CD4-positive, alpha-beta T cell (primary cell): ENCODE results near the gene SPATA24. TPM values are rescaled to one million over a fixed set of nuclear protein-coding genes. Genes with fewer than 3 reads are reported as not detected.

ENCODE experiments used
- ATAC-seq: fragments of 200-7000 bp; cut with Tn5 transposase; one replicate; pipeline ENCODE4 v1.10.0; 2022; ENCODE audit warnings: mild to moderate bottlenecking; ENCODE audit not compliant: poor library complexity
- CTCF ChIA-PET: fragments of 350-600 bp; sonication (Branson Sonifier 250); formaldehyde crosslinking; loops from one replicate; lab custom pipeline; 2021; ENCODE audit warnings: antibody characterized with exemption, inconsistent platforms; lab: Charles Lee
- POLR2A ChIA-PET: fragments of 350-600 bp; sonication (Branson Sonifier 250); formaldehyde crosslinking; loops from one replicate; lab custom pipeline; 2021; ENCODE audit warnings: antibody characterized with exemption, inconsistent platforms; lab: Charles Lee
- DNase-seq, 14 experiments: peaks; one replicate each; pipeline ENCODE4 v3.0.0-alpha.2; 2013 to 2020; ENCODE audit warnings: mixed read lengths in 2 of 14
- H3K27ac ChIP-seq, 2 donors: one replicate each; pipeline versions ENCODE4 v1.5.1 to v1.7.0; 2013; ENCODE audit warnings: low read length in 2 of 2, low read depth in 1 of 2, mild to moderate bottlenecking in 1 of 2
- H3K27me3 ChIP-seq, 2 experiments: 1 replicate in 1 of 2; 2 replicates in 1 of 2; pipeline versions ENCODE4 v1.6.1 to v1.7.0; 2013; ENCODE audit warnings: low read length in 2 of 2, control low read depth in 1 of 2, mild to moderate bottlenecking in 1 of 2, moderate library complexity in 1 of 2; ENCODE audit not compliant: insufficient read depth in 2 of 2, control insufficient read depth in 1 of 2
- H3K36me3 ChIP-seq: one replicate; pipeline ENCODE4 v1.6.1; 2013; ENCODE audit warnings: low read length, control low read depth; ENCODE audit not compliant: insufficient read depth
- H3K4me1 ChIP-seq: one replicate; pipeline ENCODE4 v1.6.1; 2013; ENCODE audit warnings: low read length, control low read depth; ENCODE audit not compliant: insufficient read depth
- H3K4me3 ChIP-seq: one replicate; pipeline ENCODE4 v1.5.1; 2013; ENCODE audit warnings: mild to moderate bottlenecking, low read length, moderate library complexity
- H3K9me3 ChIP-seq, 2 experiments: 1 replicate in 1 of 2; 2 replicates in 1 of 2; pipeline versions ENCODE4 v1.6.1 to v1.7.0; 2013; ENCODE audit warnings: low read length in 2 of 2, mild to moderate bottlenecking in 2 of 2, control low read depth in 1 of 2, moderate library complexity in 1 of 2; ENCODE audit not compliant: control insufficient read depth in 1 of 2, insufficient read depth in 1 of 2
- H3K27ac Mint-ChIP-seq: one replicate; pipeline ENCODE4 v1.8.0; 2020; ENCODE audit warnings: mixed read lengths
- H3K27me3 Mint-ChIP-seq: one replicate; pipeline ENCODE4 v1.8.0; 2021; ENCODE audit warnings: mixed read lengths
- H3K36me3 Mint-ChIP-seq: one replicate; pipeline ENCODE4 v1.8.0; 2021; ENCODE audit warnings: low read depth, mixed read lengths
- H3K4me1 Mint-ChIP-seq: one replicate; pipeline ENCODE4 v1.8.0; 2021; ENCODE audit warnings: low read depth, mixed read lengths
- H3K4me3 Mint-ChIP-seq: one replicate; pipeline ENCODE4 v1.8.0; 2020; ENCODE audit warnings: mild to moderate bottlenecking, mixed read lengths
- H3K9me3 Mint-ChIP-seq: one replicate; pipeline ENCODE4 v1.8.0; 2020; ENCODE audit warnings: mixed read lengths
- intact Hi-C, 2 experiments: fragments of 100-400 bp; cut with DNase I in 1 of 2; cut with micrococcal nuclease in 1 of 2; formaldehyde crosslinking; loops; one replicate each; pipeline versions ENCODE4 v1.15.1 to v1.9.0; 2023 to 2025; cut with DNase I, micrococcal nuclease
- total RNA-seq, 174 experiments: library from RNA in 2 of 174; stranded (reverse) in 2 of 174; gene quantifications; one replicate each; pipeline ENCODE4 v1.2.3 and lab custom pipeline; 2021 to 2026
- TF ChIP-seq, protein P1 (sequence below): fragments of 200-600 bp; IDR thresholded peaks from one replicate; pipeline ENCODE4 v1.8.0; 2022; ENCODE audit warnings: antibody characterized with exemption, mild to moderate bottlenecking

Gene SPATA24
- total RNA-seq, 2 experiments from 2014 or later, result 3.0 to 3.9 TPM

GRCh38 chr5:139386050-139386438 is 17.8 kb downstream of the SPATA24 start:
- Histone ChIP-seq H3K27ac (no peak overlapping the region), H3K9me3 (no peaks in the 10 kb centered on the region), H3K4me1 (peaks cover 51% of the 10 kb centered on the region), H3K27me3 (no peaks in the 10 kb centered on the region), H3K4me3 (no peak overlapping the region), H3K36me3 (no peaks in the 10 kb centered on the region)
- DNase-seq, result no peak
- CTCF ChIA-PET, result interaction anchor here (1.0 kb wide), 1 partner anchor 18 kb away, joined by 3 read pairs; the partner anchor contains the start of gene SPATA24
- no peak for ATAC-seq
- TF ChIP-seq, protein P1, sequence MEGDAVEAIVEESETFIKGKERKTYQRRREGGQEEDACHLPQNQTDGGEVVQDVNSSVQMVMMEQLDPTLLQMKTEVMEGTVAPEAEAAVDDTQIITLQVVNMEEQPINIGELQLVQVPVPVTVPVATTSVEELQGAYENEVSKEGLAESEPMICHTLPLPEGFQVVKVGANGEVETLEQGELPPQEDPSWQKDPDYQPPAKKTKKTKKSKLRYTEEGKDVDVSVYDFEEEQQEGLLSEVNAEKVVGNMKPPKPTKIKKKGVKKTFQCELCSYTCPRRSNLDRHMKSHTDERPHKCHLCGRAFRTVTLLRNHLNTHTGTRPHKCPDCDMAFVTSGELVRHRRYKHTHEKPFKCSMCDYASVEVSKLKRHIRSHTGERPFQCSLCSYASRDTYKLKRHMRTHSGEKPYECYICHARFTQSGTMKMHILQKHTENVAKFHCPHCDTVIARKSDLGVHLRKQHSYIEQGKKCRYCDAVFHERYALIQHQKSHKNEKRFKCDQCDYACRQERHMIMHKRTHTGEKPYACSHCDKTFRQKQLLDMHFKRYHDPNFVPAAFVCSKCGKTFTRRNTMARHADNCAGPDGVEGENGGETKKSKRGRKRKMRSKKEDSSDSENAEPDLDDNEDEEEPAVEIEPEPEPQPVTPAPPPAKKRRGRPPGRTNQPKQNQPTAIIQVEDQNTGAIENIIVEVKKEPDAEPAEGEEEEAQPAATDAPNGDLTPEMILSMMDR, result no peak
- H3K4me3 Mint-ChIP-seq, result peak overlapping the region; percentile 87
- no peaks in the 10 kb centered on the region for H3K36me3 Mint-ChIP-seq
- POLR2A ChIA-PET, result interaction anchor here (1.2 to 1.5 kb wide), 3 partner anchors 16 to 97 kb away, joined by 3 to 5 read pairs (median 4); partner anchors contain the start of genes PAIP2 and STING1
- H3K9me3 Mint-ChIP-seq, result no peaks in the 10 kb centered on the region
- peaks cover 48% of the 10 kb centered on the region for H3K4me1 Mint-ChIP-seq
- intact Hi-C loops, result loop anchor here in 1 of 2 experiments (5.0 kb wide), 1 partner anchor 44 kb away; the partner anchor contains the start of gene PAIP2
- peak overlapping the region; percentile 85 for H3K27ac Mint-ChIP-seq
- no peaks in the 10 kb centered on the region for H3K27me3 Mint-ChIP-seq

DNA sequence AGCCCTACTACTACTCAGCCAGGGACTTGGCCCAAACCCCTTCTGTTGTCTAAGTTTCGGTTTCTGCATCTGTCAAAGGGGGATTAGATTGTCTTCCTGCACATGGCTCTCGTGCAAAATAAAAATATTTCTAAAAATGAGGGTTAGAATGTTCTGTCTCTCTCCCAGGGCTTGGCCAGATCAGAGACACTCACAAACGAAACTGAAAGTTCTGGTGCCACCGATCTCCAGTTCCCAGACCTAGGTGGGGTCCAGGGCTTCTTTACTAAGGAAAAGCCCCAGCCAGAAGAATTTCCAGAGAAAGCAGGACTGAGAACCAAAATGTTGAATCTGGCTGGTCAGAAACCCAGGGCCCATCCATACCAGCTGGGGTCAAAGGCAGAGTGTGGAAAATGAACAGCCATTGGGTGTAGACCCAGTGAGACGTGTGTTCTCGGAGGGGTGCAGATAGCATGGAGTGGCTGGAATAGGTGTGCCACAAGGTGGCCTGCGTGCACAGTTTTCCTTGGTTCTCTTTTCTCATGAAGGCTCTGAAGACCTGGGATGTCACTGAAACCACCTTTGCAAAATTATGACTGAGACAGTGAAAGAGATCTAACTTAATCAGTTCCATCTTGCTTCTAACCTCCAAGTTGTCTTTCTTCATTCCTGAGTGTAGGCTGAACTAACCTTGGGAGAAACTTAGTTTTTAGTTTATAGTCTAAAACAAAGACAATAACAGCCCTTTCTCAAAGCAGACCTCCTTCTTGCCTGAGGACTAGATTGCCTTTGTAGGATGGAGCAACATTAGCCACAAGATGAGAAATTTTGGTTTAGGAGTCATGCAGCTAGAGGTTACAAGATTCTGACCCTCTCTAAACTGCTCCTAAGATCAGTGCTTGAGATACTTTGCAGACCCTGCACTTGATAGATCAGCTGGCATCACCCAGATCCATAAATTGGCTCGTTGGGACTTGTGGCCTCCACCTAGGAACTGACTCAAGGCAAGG is 18.5 kb downstream of the SPATA24 start:
- CTCF ChIA-PET, result interaction anchor here (1.0 kb wide), 1 partner anchor 19 kb away, joined by 3 read pairs; the partner anchor contains the start of gene SPATA24
- POLR2A ChIA-PET, result interaction anchor here (0.7 to 1.6 kb wide), 4 partner anchors 10 to 97 kb away, joined by 3 to 6 read pairs (median 4); partner anchors contain the start of gene STING1
- DNase-seq (peak in 4 of 14 experiments; percentile 43 to 59 (median 54)), ATAC-seq (peak; percentile 65)
- peaks cover 44% of the 10 kb centered on the region for H3K4me1 ChIP-seq
- Mint-ChIP-seq H3K27me3 (no peaks in the 10 kb centered on the region), H3K27ac (peak overlapping the region; percentile 85), H3K9me3 (no peaks in the 10 kb centered on the region), H3K4me1 (peaks cover 41% of the 10 kb centered on the region), H3K4me3 (peak overlapping the region; percentile 87), H3K36me3 (no peaks in the 10 kb centered on the region)
- peak overlapping the region; percentile 29 to 71 for H3K27ac ChIP-seq
- no peaks in the 10 kb centered on the region for H3K9me3 ChIP-seq
- TF ChIP-seq, protein P1, result no peak
- intact Hi-C loops, result loop anchor here in 1 of 2 experiments (5.0 kb wide), 1 partner anchor 43 kb away; the partner anchor contains the start of gene PAIP2
- peak overlapping the region; percentile 52 for H3K4me3 ChIP-seq
- H3K27me3 ChIP-seq, result no peaks in the 10 kb centered on the region
- no peaks in the 10 kb centered on the region for H3K36me3 ChIP-seq

DNA sequence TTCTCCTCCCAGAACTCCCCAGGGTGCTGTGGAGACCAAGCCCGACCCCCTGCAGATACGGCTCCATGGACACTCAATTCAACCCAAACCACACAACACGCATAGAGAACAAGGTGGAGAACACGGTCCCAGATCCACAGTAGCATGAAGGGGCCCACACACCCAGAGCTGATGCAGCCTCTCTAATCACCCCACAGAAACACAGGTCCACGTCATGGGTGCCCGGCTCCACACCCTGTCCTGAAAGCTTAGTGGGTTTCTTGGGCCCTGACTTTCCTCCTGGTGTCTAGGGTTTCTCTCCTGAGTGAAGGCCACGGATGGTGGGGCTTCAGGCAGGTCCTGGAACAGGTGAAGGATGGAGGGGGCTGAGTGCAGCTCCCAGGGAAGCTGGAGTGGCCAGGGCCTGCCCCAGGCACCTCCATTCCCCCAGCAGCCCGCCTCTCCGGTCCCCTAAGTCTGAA is 19.3 kb downstream of the SPATA24 start:
- peaks cover 33% of the 10 kb centered on the region for H3K4me1 Mint-ChIP-seq
- DNase-seq, result no peak
- CTCF ChIA-PET, result no interaction called here

More for the DNA sequence above, 19.3 kb downstream of the SPATA24 start:
- Histone ChIP-seq H3K27me3 (no peaks in the 10 kb centered on the region), H3K4me3 (peak overlapping the region; percentile 52), H3K9me3 (no peaks in the 10 kb centered on the region), H3K36me3 (no peaks in the 10 kb centered on the region), H3K27ac (peak overlapping the region; percentile 29 to 71), H3K4me1 (peaks cover 37% of the 10 kb centered on the region)
- Mint-ChIP-seq H3K9me3 (no peaks in the 10 kb centered on the region), H3K27ac (peak overlapping the region; percentile 85), H3K36me3 (no peaks in the 10 kb centered on the region), H3K27me3 (no peaks in the 10 kb centered on the region), H3K4me3 (peak overlapping the region; percentile 87)
- intact Hi-C loops, result loop anchor here in 1 of 2 experiments (5.0 kb wide), 1 partner anchor 42 kb away; the partner anchor contains the start of gene PAIP2
- POLR2A ChIA-PET, result interaction anchor here (0.7 to 1.6 kb wide), 3 partner anchors 9 to 90 kb away, joined by 4 to 6 read pairs (median 4); no protein-coding TSS in a partner anchor
- ATAC-seq, result no peak
- TF ChIP-seq, protein P1, result no peak
